ENCODE data around the gene EPAS1. TPM values are rescaled to one million over a fixed set of nuclear protein-coding genes. Genes with fewer than 3 reads are reported as not detected.
A peak's percentile ranks its signal among the peaks of the same experiment; 100 is the strongest.

Gene EPAS1
- total and polyA plus RNA-seq, 2 of the 13 experiments (the other 11 are each of a cell fraction or from before 2014, with no cell fraction given): 47.1 to 182 TPM

- TF ChIP-seq THAP8 (CRISPR knock-in tag; IDR thresholded peaks at IDR 0.05; ENCODE audit: borderline replicate concordance) (no peak), PRMT3 (CRISPR knock-in tag; IDR thresholded peaks at IDR 0.05; ENCODE audit: borderline replicate concordance, low read depth) (no peak), PLRG1 (conservative IDR thresholded peaks at IDR 0.05) (no peak), CBX2 (IDR thresholded peaks at IDR 0.05; ENCODE audit: low read depth, low read length) (no peak), CBX2 (CRISPR knock-in tag; IDR thresholded peaks at IDR 0.05; ENCODE audit: low read depth) (no peak), PHB2 (IDR thresholded peaks at IDR 0.05; ENCODE audit: partially characterized antibody) (no peak), ZNF276 (CRISPR knock-in tag; IDR thresholded peaks at IDR 0.05; ENCODE audit: low read depth) (0 out of 2 replicates have a peak, but pooled peaks have one; percentile 34), ZNF792 (CRISPR knock-in tag; IDR thresholded peaks at IDR 0.05) (no peak), U2AF2 (IDR thresholded peaks at IDR 0.05; ENCODE audit: low read depth, low read length) (no peak), ZKSCAN1 (IDR thresholded peaks at IDR 0.05; ENCODE audit: low read length) (no peak), KDM1A (CRISPR knock-in tag; IDR thresholded peaks at IDR 0.05) (0 out of 2 replicates have a peak, but pooled peaks have one; percentile 6), PAX8 (CRISPR knock-in tag; IDR thresholded peaks at IDR 0.05; ENCODE audit: borderline replicate concordance) (no peak), STAG1 (CRISPR knock-in tag; IDR thresholded peaks at IDR 0.05) (peak; percentile 60), HOXA7 (CRISPR knock-in tag; IDR thresholded peaks at IDR 0.05) (no peak), HBP1 (CRISPR knock-in tag; IDR thresholded peaks at IDR 0.05; ENCODE audit: low read depth) (0 out of 2 replicates have a peak, but pooled peaks have one; percentile 34), ZFX (CRISPR knock-in tag; IDR thresholded peaks at IDR 0.05; ENCODE audit: low read depth) (peak; percentile 46; the same call in 1 of the 2 replicates), ZZZ3 (CRISPR knock-in tag; IDR thresholded peaks at IDR 0.05; ENCODE audit: borderline replicate concordance) (no peak), ZNF280D (CRISPR knock-in tag; IDR thresholded peaks at IDR 0.05) (no peak), CREB1 (IDR thresholded peaks at IDR 0.05) (no peak), CREB1 (CRISPR knock-in tag; IDR thresholded peaks at IDR 0.05) (no peak), ZNF136 (CRISPR knock-in tag; IDR thresholded peaks at IDR 0.05; ENCODE audit: low read depth) (no peak), ZNF761 (CRISPR knock-in tag; conservative IDR thresholded peaks at IDR 0.05) (no peak), ZNF468 (CRISPR knock-in tag; IDR thresholded peaks at IDR 0.05) (no peak), ZFP82 (CRISPR knock-in tag; IDR thresholded peaks at IDR 0.05; ENCODE audit: borderline replicate concordance) (no peak)
Measured at GRCh38 chr2:46299365-46300263, 2.4 kb downstream of the EPAS1 start (continued).
